Ishikawa (cell line): ENCODE data around the gene FGGY.

Experiments
- CEBPB ChIP-seq: IDR thresholded peaks from 2 replicates; pipeline ENCODE4 v1.6.1; 2012
- CREB1 ChIP-seq: IDR thresholded peaks from 2 replicates; pipeline ENCODE4 v1.6.1; 2012; ENCODE audit warnings: low read depth
- EGR1 ChIP-seq: IDR thresholded peaks from 2 replicates; pipeline ENCODE4 v1.6.1; 2012
- EP300 ChIP-seq: IDR thresholded peaks from 2 replicates; pipeline ENCODE4 v1.6.1; 2012; ENCODE audit warnings: borderline replicate concordance
- FOXM1 ChIP-seq: IDR thresholded peaks from 2 replicates; pipeline ENCODE4 v1.6.1; 2012; ENCODE audit warnings: low read depth, borderline replicate concordance
- MAX ChIP-seq: IDR thresholded peaks from 2 replicates; pipeline ENCODE4 v1.6.1; 2012
- NFIC ChIP-seq: IDR thresholded peaks from 2 replicates; pipeline ENCODE4 v1.6.1; 2012
- RAD21 ChIP-seq: IDR thresholded peaks from 2 replicates; pipeline ENCODE4 v1.6.1; 2012; ENCODE audit warnings: low read depth
- REST ChIP-seq: IDR thresholded peaks from 2 replicates; pipeline ENCODE4 v1.6.1; 2012; ENCODE audit warnings: low read depth, mild to moderate bottlenecking
- TAF1 ChIP-seq: IDR thresholded peaks from 2 replicates; pipeline ENCODE4 v1.6.1; 2012; ENCODE audit warnings: low read depth, mild to moderate bottlenecking
- TCF12 ChIP-seq: IDR thresholded peaks from 2 replicates; pipeline ENCODE4 v1.6.1; 2012; ENCODE audit warnings: low read depth
- TEAD4 ChIP-seq: IDR thresholded peaks from 2 replicates; pipeline ENCODE4 v1.6.1; 2012
- USF1 ChIP-seq: IDR thresholded peaks from 2 replicates; pipeline ENCODE4 v1.6.1; 2012
- YY1 ChIP-seq: IDR thresholded peaks from 2 replicates; pipeline ENCODE4 v1.6.1; 2012; ENCODE audit warnings: low read depth
- ZBTB7A ChIP-seq: IDR thresholded peaks from 2 replicates; pipeline ENCODE4 v1.6.1; 2012; ENCODE audit warnings: low read depth

FGGY gene

GRCh38 chr1:59282951-59283350 lies 13.9 kb upstream of the FGGY start:
- TF ChIP-seq EP300: no peak
- no peak for TF ChIP-seq CREB1
- TF ChIP-seq TEAD4: no peak
- no peak for TF ChIP-seq EGR1

- TF ChIP-seq TAF1 (no peak), CEBPB (no peak), NFIC (no peak), RAD21 (no peak), USF1 (no peak), REST (no peak), EP300 (no peak), TEAD4 (no peak), ZBTB7A (no peak), FOXM1 (no peak)
Measured at GRCh38 chr1:59285691-59286090, 11.2 kb upstream of the FGGY start.

GRCh38 chr1:59288046-59288445 lies 8.8 kb upstream of the FGGY start:
- no peak for TF ChIP-seq EGR1
- TF ChIP-seq TEAD4: no peak
- TF ChIP-seq TAF1: no peak
- TF ChIP-seq FOXM1: no peak
- no peak for TF ChIP-seq YY1
- TF ChIP-seq EP300: no peak
- TF ChIP-seq TCF12: no peak
- TF ChIP-seq REST: no peak
- no peak for TF ChIP-seq MAX
- no peak for TF ChIP-seq NFIC
- no peak for TF ChIP-seq CREB1
- TF ChIP-seq USF1: no peak
- TF ChIP-seq CEBPB: no peak
- TF ChIP-seq ZBTB7A: no peak
- no peak for TF ChIP-seq RAD21

GRCh38 chr1:59289570-59289969 lies 7.3 kb upstream of the FGGY start:
- TF ChIP-seq NFIC (no peak), TCF12 (no peak), TAF1 (no peak), CEBPB (no peak), TEAD4 (no peak), REST (no peak), USF1 (no peak), RAD21 (no peak), EGR1 (no peak), ZBTB7A (no peak), FOXM1 (no peak), EP300 (no peak), CREB1 (no peak), YY1 (no peak), MAX (no peak)
